ACC112 (cell line): ENCODE measurements around the gene ARFRP1.
"Not testable (repeated sequence)": the region's sequence is repeated elsewhere in the genome, so short reads cannot be mapped to it uniquely, and the experiment has no call there.

Source experiments
- H2AFZ ChIP-seq: fragments of 200-600 bp; sonication (generic); one replicate; pipeline ENCODE4 v1.6.0; 2017; ENCODE audit warnings: antibody characterized with exemption, low read length; ENCODE audit not compliant: unreplicated experiment
- H3K27ac ChIP-seq: fragments of 200-600 bp; sonication (generic); 2 replicates; pipeline ENCODE4 v1.5.1; 2014; ENCODE audit warnings: low read depth, mild to moderate bottlenecking, antibody characterized with exemption, low read length, moderate library complexity
- H3K27me3 ChIP-seq: fragments of 200-600 bp; sonication (generic); 2 replicates; pipeline ENCODE4 v1.6.1; 2014; ENCODE audit warnings: mild to moderate bottlenecking, antibody characterized with exemption, low read length, moderate library complexity, mixed read lengths; ENCODE audit not compliant: insufficient read depth
- H3K36me3 ChIP-seq: fragments of 200-600 bp; sonication (generic); 2 replicates; pipeline ENCODE4 v1.6.1; 2016; ENCODE audit warnings: mild to moderate bottlenecking, antibody characterized with exemption, low read length, moderate library complexity, mixed read lengths; ENCODE audit not compliant: insufficient read depth
- H3K4me1 ChIP-seq: fragments of 200-600 bp; sonication (generic); one replicate; pipeline ENCODE4 v1.6.1; 2016; ENCODE audit warnings: low read length, mixed read lengths; ENCODE audit not compliant: insufficient read depth, unreplicated experiment, control insufficient read depth
- H3K4me3 ChIP-seq: fragments of 200-600 bp; sonication (generic); 2 replicates; pipeline ENCODE4 v1.5.1; 2014; ENCODE audit warnings: mild to moderate bottlenecking, low read depth, low read length
- H3K79me2 ChIP-seq: fragments of 200-600 bp; sonication (generic); one replicate; pipeline ENCODE4 v1.6.0; 2016; ENCODE audit warnings: low read length; ENCODE audit not compliant: control insufficient read depth, unreplicated experiment, insufficient read depth

Gene ARFRP1

DNA sequence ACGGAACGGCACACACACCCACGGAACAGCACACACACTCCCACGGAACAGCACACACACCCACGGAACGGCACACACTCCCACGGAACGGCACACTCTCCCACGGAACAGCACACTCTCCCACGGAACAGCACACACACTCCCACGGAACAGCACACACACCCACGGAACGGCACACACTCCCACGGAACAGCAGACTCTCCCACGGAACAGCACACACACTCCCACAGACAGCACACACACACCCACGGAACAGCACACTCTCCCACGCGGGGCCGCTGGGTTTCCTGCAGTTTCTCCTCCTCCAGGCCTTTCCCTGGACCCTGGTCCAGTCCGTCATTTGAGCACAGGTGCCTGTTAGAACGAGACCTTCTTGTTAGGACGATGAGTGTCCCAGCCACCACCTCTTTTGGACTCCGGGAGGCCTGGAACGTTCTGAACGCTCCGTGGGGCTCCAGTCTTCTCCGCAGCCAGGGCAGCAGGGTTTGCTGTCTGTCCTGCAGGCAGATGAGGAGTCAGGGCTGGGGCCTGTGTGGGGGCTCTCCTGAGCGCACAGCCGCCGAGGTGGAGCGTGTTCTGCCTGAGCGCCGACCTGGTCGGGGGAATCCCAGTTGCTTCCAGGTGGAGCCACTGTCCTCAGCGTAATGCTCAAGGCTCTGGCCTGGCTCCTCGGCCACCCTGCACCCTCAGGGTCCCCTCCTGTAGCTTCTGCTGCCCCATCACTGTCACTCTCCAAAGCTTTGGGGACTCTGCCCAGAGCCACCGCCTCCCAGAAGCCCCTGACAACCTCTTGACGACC is 28.9 kb downstream of the ARFRP1 start:
- no peak overlapping the region for H2AFZ ChIP-seq
- peaks cover 24% of the 10 kb centered on the region for H3K4me1 ChIP-seq
- H3K79me2 ChIP-seq: no peaks in the 10 kb centered on the region
- peaks cover 12% of the 10 kb centered on the region; the same call in 1 of the 2 replicates for H3K36me3 ChIP-seq
- H3K27ac ChIP-seq: no peak overlapping the region
- H3K4me3 ChIP-seq: no peak overlapping the region
- no peaks in the 10 kb centered on the region for H3K27me3 ChIP-seq

DNA sequence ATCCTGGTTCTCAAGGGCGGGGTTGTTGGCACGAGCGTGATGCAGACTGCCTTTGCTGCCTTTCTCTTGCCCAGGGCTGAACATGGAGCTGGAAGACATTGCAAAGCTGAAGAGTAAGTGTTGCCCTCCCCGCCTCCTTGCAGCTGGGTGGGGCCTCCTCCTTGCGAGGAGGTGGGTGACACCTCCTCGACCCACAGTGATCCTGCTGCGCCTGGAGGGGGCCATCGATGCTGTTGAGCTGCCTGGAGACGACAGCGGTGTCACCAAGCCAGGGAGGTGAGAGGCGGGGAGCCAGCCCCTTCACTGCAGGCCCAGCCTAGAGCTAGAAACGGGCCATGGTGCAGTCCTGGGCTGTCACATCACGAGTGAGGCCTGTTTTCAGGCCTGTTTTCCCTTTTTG is 29.7 kb downstream of the ARFRP1 start:
- H3K36me3 ChIP-seq: peaks cover 8% of the 10 kb centered on the region; the same call in 1 of the 2 replicates
- H3K27me3 ChIP-seq: no peaks in the 10 kb centered on the region
- H3K27ac ChIP-seq: no peak overlapping the region
- no peak overlapping the region for H3K4me3 ChIP-seq
- H3K4me1 ChIP-seq: peaks cover 18% of the 10 kb centered on the region
- H3K79me2 ChIP-seq: no peaks in the 10 kb centered on the region
- H2AFZ ChIP-seq: no peak overlapping the region

DNA sequence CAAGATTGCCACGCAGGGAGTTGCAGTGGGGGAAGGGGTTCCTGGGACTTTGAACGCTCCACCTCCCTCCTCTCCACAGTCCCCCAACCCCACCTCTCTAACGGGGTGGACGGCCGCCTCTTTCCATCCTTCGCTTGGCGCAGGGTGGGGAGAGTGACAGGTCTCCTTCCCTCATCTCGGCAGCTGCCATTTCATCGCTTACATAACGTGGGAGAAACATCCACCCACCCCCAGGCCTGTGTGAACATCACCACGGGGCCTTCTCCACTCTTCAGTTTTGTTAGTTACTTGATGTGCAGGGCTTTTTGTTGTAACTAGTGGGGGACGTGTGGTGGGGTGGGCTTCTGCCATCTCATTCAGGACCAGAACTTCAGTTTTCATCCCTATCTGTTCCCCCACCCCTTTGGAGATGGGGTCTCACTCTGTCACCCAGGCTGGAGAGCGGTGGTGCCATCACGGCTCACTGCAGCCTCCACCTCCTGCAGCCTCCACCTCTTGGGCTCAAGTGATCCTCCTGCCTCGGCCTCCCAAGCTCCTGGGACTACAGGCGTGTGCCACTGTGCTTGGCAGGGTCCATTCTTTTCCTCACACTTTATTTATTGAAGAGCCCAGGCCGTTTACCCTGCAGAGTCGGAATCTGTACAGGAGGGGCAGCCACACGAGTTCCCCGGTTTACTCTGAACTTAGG is 32.0 kb downstream of the ARFRP1 start:
- Histone ChIP-seq H3K36me3 (peaks cover 13% of the 10 kb centered on the region; the same call in 1 of the 2 replicates), H2AFZ (no peak overlapping the region), H3K4me3 (no peak overlapping the region), H3K27me3 (no peaks in the 10 kb centered on the region), H3K79me2 (no peaks in the 10 kb centered on the region), H3K4me1 (no peaks in the 10 kb centered on the region), H3K27ac (no peak overlapping the region)

DNA sequence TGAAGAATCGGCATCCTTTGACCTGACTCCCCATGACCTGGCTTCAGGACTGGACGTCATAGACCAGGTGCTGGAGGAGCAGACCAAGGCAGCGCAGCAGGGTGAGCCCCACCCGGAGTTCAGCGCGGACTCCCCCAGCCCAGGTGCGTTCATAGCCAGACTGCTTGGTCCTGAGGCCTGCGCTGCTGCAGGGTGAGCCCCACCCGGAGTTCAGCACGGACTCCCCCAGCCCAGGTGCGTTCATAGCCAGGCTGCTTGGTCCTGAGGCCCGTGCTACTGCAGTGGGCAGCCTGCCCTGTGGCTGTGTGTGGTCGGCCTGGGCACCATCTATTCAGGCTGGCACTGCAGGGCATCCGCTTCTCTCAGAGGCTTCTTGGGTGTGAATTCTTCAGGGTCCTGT is 33.8 kb downstream of the ARFRP1 start:
- H3K27ac ChIP-seq: no peak overlapping the region
- no peaks in the 10 kb centered on the region for H3K79me2 ChIP-seq
- no peak overlapping the region for H3K4me3 ChIP-seq
- no peaks in the 10 kb centered on the region for H3K27me3 ChIP-seq
- no peak overlapping the region for H2AFZ ChIP-seq
- peaks cover 13% of the 10 kb centered on the region; the same call in 1 of the 2 replicates for H3K36me3 ChIP-seq
- no peaks in the 10 kb centered on the region for H3K4me1 ChIP-seq

DNA sequence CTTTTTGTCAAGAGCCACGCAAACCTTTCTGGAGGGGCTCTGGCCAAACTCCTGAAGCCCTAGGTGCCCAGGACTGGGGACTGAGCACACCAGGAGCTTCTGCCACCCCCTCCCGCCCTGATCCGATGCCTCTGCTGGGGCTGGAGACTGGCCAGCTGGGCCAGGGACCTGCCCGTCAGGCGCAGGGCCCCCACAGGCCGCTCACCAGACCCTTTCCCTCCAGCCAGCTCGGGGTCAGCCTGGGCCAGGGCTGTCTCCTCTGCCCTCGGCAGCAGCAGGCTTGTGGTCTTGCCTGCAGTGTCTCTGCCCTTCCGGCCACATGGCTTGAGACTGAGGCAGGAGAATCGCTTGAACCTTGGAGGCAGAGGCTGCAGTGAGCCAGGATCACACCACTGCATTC is 35.1 kb downstream of the ARFRP1 start:
- Histone ChIP-seq H3K4me1 (no peaks in the 10 kb centered on the region), H2AFZ (no peak overlapping the region), H3K36me3 (peaks cover 13% of the 10 kb centered on the region; the same call in 1 of the 2 replicates), H3K27me3 (no peaks in the 10 kb centered on the region), H3K4me3 (no peak overlapping the region), H3K27ac (no peak overlapping the region), H3K79me2 (no peaks in the 10 kb centered on the region)

DNA sequence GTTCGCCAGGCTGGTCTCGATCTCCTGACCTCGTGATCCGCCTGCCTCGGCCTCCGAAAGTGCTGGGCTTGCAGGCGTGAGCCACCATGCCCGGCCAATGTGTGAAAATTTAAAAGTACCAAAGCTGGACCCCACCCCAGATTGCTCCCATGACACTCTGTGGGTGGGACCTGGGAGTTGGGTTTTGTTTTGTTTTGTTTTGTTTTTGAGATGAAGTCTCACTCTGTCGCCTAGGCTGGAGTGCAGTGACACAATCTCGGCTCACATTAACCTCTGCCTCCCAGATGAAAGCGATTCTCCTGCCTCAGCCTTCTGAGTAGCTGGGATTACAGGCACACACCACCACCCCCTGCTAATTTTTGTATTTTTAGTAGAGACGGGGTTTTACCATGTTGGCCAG is 36.1 kb downstream of the ARFRP1 start:
- H3K4me1 ChIP-seq, H3K4me3 ChIP-seq, H3K27me3 ChIP-seq, H3K27ac ChIP-seq, H3K79me2 ChIP-seq, H2AFZ ChIP-seq: not testable (repeated sequence)
- peaks cover 16% of the 10 kb centered on the region; the same call in 1 of the 2 replicates for H3K36me3 ChIP-seq

DNA sequence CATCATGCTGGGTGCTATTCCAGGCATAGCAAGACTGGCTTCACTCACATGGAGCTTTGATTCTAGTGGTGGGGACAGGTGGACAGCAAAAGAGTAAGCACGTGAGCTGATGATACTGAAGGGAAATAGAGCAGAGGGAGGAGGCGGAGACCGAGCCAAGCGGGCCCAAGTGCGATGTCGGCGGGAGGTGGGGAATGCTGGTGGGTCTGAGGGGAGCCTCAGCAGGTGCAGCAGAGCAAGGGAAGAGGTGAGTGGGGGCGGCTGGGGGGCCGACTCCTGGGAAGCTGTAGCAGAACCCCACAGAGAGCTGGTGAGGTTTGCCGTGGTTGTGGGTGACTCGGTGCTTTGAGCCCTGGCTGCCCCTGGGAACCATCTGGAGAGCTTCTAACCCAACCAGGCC is 39.4 kb downstream of the ARFRP1 start:
- no peaks in the 10 kb centered on the region for H3K27me3 ChIP-seq
- no peak overlapping the region for H2AFZ ChIP-seq
- H3K4me1 ChIP-seq: no peaks in the 10 kb centered on the region
- no peak overlapping the region for H3K27ac ChIP-seq
- H3K36me3 ChIP-seq: 0 out of 2 replicates have a peak, but pooled peaks cover 8% of the 10 kb centered on the region
- no peaks in the 10 kb centered on the region for H3K79me2 ChIP-seq
- H3K4me3 ChIP-seq: no peak overlapping the region

DNA sequence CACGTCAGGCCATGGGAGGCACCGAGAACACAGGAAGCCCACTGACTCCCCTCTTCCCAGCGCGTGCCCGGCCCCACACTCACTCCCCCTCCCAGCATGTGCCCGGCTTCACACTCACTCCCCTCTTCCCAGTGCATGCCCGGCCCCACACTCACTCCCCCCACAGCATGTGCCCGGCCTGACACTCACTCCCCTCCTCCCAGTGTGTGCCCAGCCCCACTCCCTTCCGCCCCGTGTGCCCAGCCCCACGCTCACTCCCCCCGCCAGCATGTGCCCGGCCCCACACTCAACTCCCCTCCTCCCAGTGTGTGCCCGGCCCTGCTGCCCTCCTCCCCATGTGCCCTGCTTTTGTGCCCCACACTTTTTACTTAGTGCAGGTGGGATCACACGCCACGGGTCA is 39.9 kb downstream of the ARFRP1 start:
- Histone ChIP-seq H3K4me3 (no peak overlapping the region), H3K36me3 (0 out of 2 replicates have a peak, but pooled peaks cover 8% of the 10 kb centered on the region), H3K79me2 (no peaks in the 10 kb centered on the region), H3K27me3 (no peaks in the 10 kb centered on the region), H3K27ac (no peak overlapping the region), H2AFZ (no peak overlapping the region), H3K4me1 (no peaks in the 10 kb centered on the region)

DNA sequence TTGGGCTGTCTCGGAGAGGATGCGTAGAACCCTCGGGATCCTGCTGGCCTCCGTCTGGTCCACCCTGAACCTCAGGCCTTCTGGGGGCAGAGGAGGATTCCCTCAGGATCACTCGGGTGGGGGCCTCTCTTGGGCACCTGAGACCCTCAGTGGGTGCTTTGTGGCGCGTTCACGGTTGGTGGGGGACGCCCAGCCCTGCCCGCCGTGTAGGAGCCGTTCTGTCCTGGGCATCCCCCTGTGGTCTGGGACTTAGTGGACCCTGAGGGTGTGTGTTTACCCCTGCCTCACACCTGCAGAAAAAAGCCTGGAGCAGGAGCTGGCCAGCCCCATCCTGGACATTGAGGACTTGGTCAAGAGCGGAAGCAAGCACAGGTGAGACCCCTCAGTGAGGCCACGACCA is 42.1 kb downstream of the ARFRP1 start:
- Histone ChIP-seq H3K36me3 (0 out of 2 replicates have a peak, but pooled peaks cover 3% of the 10 kb centered on the region), H3K79me2 (peaks cover 8% of the 10 kb centered on the region), H3K4me1 (no peaks in the 10 kb centered on the region), H2AFZ (no peak overlapping the region), H3K27ac (no peak overlapping the region), H3K27me3 (no peaks in the 10 kb centered on the region), H3K4me3 (no peak overlapping the region)

DNA sequence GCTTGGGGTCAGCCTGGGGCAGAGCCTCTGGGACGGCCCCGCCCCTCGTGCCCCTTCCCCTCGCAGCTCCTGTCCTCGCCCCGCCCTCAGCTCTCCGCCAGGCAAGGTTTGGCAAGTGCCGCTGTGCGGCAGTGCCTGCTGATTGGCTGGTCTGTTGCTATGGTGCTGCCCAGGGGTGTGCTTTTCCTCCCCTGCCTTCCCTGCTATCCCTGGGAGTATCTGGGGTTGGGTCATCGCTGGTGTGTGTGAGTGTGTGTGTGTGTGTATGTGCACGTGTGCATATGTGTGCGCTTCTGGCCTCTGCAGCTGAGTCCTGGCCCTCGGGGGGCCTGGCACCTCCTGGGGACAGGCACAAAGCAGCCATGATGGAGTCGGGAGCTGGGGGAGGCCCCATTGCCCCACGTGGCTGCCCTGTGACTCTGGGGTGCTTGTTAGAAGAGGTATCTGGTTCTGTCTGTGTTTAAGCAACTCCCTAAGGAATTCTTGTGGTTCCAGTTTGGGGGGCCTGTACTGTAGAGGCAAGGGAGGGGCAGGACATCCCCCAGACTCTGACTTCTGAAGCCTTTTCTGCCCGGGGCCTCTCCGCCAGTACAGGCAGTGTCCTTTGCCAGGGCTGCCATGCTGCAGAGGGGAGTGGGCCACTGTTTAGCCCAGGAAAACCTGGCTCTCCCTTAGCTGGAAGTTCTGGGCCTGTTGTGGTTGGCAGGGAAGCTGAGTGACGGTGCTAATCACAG is 42.7 kb downstream of the ARFRP1 start:
- Histone ChIP-seq H3K4me1 (no peaks in the 10 kb centered on the region), H3K27ac (no peak overlapping the region)

More for the DNA sequence above, 42.7 kb downstream of the ARFRP1 start:
- Histone ChIP-seq H3K79me2 (peaks cover 13% of the 10 kb centered on the region), H3K27me3 (no peaks in the 10 kb centered on the region), H3K4me3 (no peak overlapping the region), H2AFZ (no peak overlapping the region), H3K36me3 (0 out of 2 replicates have a peak, but pooled peaks cover 3% of the 10 kb centered on the region)
